Colonic mucosa (tissue), 4 donors: ENCODE data around the gene MATN4. TPM values are rescaled to one million over a fixed set of nuclear protein-coding genes. Genes with fewer than 3 reads are reported as not detected.

Source experiments
- DNase-seq: peaks from one replicate; pipeline ENCODE4 v3.0.0-alpha.2; 2020
- H3K27ac ChIP-seq: fragments of 200-600 bp; one replicate; pipeline ENCODE4 v1.8.0; 2021
- H3K27me3 ChIP-seq: fragments of 200-600 bp; one replicate; pipeline ENCODE4 v1.8.0; 2021
- H3K36me3 ChIP-seq: fragments of 200-600 bp; one replicate; pipeline ENCODE4 v1.8.0; 2021
- H3K4me1 ChIP-seq: fragments of 200-600 bp; one replicate; pipeline ENCODE4 v1.8.0; 2021; ENCODE audit warnings: mild to moderate bottlenecking
- H3K4me3 ChIP-seq: fragments of 200-600 bp; one replicate; pipeline ENCODE4 v1.8.0; 2021
- H3K9ac ChIP-seq, 2 donors: one replicate each; pipeline ENCODE4 v1.7.0; 2013; ENCODE audit warnings: control low read depth in 2 of 2, low read depth in 2 of 2, low read length in 2 of 2
- H3K9me3 ChIP-seq: fragments of 200-600 bp; one replicate; pipeline ENCODE4 v1.8.0; 2021
- CTCF ChIP-seq: fragments of 200-600 bp; IDR thresholded peaks from one replicate; pipeline ENCODE4 v1.8.0; 2022; ENCODE audit warnings: antibody characterized with exemption, mild to moderate bottlenecking
- intact Hi-C: fragments of 100-400 bp; cut with DNase I; formaldehyde crosslinking; loops from one replicate; pipeline ENCODE4 v1.14.1; 2022
- total RNA-seq, 2 donors: library from RNA; stranded (reverse); fragmentation: NEBNext Ultra II Directional in 1 of 2; extraction: Animal tissue kit (Norgen Biotek cat#: 25700) in 1 of 2; gene quantifications; one replicate each; pipeline ENCODE4 v1.2.1, GENCODE V29; 2021
- donor health status: healthy.
- donor health status: DM: no; HTN: no; CAD: no.
- donor health status: DM: no; HTN: no; CAD: no.

Gene MATN4
- total RNA-seq, 2 donors from 2014 or later, result 0.47 TPM; not detected in 1

DNA sequence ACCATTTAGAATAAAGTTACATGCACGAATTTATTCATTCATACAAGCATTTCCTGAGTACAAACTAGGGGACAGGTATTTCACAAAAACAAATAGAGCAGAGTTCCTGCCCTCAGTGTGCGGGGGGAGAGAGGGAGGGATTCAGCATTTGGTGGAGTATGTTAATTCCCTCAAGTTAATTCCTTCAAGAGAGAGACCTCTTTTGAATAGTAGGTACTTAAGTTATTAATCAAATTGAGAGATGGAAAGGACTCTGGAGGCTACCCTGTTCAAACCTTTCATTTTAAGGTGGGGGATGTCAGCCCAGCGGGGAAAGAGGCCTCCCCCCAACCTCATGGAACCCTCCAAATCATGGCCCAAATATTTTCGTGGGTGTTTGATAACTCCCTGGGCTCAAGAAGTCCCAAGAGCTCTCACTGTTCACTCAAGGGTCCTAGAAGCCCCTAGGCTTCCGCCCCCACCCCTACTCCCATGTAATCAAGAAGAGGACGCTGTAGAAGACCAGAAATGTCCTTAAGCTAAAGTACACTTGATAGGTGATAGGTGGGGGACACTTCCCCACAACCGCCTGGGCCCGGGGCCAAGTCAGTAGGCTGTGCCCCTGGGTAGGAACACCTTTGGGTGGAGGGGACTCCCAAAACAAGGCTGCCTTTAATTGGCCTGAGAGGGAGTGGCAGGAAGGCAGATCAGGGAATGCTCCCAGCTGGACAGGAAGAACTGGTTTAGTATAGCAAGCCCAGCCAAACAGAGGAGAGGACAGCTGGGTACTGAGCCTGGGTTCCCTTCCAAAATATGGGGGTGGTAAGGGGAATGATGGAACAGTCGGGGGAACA lies 37.2 kb upstream of the MATN4 start:
- Histone ChIP-seq H3K9me3 (no peaks in the 10 kb centered on the region), H3K27me3 (no peaks in the 10 kb centered on the region), H3K27ac (peak overlapping the region; percentile 93), H3K4me3 (peak overlapping the region; percentile 79), H3K36me3 (no peaks in the 10 kb centered on the region), H3K4me1 (peaks cover 20% of the 10 kb centered on the region), H3K9ac (peak overlapping the region; percentile 66 to 100)
- no peak for TF ChIP-seq CTCF
- intact Hi-C loops, result no loop called here
- DNase-seq, result peak; percentile 90

GRCh38 chr20:45344168-45344860 lies 36.2 kb upstream of the MATN4 start:
- Histone ChIP-seq H3K9me3 (no peaks in the 10 kb centered on the region), H3K4me1 (peaks cover 29% of the 10 kb centered on the region), H3K27ac (peak overlapping the region; percentile 93), H3K27me3 (no peaks in the 10 kb centered on the region), H3K36me3 (no peaks in the 10 kb centered on the region), H3K9ac (peak overlapping the region; percentile 56 to 100), H3K4me3 (peak overlapping the region; percentile 2)
- peak; percentile 55 for DNase-seq
- TF ChIP-seq CTCF, result no peak
- intact Hi-C loops, result no loop called here

DNA sequence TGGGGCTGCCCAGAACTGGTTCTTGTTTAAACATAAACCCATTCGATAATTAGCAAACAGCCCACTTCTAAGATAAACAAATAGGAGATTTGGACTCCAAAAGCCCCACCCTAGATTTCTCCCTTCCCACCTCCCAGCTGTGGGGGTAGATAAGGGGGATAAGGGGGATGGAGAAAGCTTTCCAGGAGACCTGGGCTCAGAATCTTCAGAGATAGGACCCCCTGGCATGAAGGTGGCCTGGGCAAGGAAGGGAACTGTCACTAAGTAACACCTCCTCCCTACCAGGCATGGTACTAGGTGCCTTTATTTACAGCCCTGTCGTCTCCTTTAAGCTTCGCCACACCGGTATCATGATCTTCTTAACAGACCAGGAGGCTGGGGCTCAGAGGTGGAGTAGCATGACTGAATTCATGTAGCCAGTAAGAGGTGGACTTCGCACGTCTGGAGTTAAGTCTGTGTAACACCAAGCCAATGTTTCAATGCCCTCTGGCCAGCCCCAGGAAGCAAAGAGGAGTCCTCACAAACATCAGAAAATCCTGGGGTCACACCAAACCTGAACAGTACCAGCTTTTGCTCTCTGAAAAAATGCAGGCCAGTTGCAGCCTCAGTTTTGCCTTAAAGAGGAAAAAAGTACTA lies 35.6 kb upstream of the MATN4 start:
- Histone ChIP-seq H3K4me3 (peak overlapping the region; percentile 2), H3K36me3 (no peaks in the 10 kb centered on the region), H3K27me3 (no peaks in the 10 kb centered on the region), H3K9me3 (no peaks in the 10 kb centered on the region), H3K9ac (peak overlapping the region; percentile 25 to 100), H3K27ac (peak overlapping the region; percentile 93), H3K4me1 (peaks cover 36% of the 10 kb centered on the region)
- no peak for TF ChIP-seq CTCF
- peak; percentile 80 for DNase-seq
- intact Hi-C loops, result no loop called here

GRCh38 chr20:45342855-45343531 lies 34.9 kb upstream of the MATN4 start:
- peak overlapping the region; percentile 2 for H3K4me3 ChIP-seq
- DNase-seq, result peak; percentile 71
- H3K27me3 ChIP-seq, result no peaks in the 10 kb centered on the region
- no peak for TF ChIP-seq CTCF
- H3K36me3 ChIP-seq, result no peaks in the 10 kb centered on the region
- peaks cover 39% of the 10 kb centered on the region for H3K4me1 ChIP-seq
- intact Hi-C loops, result no loop called here
- peak overlapping the region; percentile 93 for H3K27ac ChIP-seq
- peak overlapping the region in 1 of 2 donors; percentile 100 for H3K9ac ChIP-seq
- H3K9me3 ChIP-seq, result no peaks in the 10 kb centered on the region
